Measurements from ENCODE around the gene KIF23. TPM values are rescaled to one million over a fixed set of nuclear protein-coding genes. Genes with fewer than 3 reads are reported as not detected.

The KIF23 gene
- total and polyA plus RNA-seq, 12 donors = 0.17 to 3.4 (median 0.57) TPM

- no peak overlapping the region for H3K27ac ChIP-seq
- no peaks in the 10 kb centered on the region for H3K9me3 ChIP-seq
- peaks cover 0 to 12% (median 11%) of the 10 kb centered on the region in 9 donors for H3K4me1 ChIP-seq
- H3K36me3 ChIP-seq = no peaks in the 10 kb centered on the region
- ATAC-seq = no peak
- no peak overlapping the region for H3K4me3 ChIP-seq
- intact Hi-C loops (cut with DNase I) = no loop called here
- no peaks in the 10 kb centered on the region for H3K27me3 ChIP-seq
- no peak for TF ChIP-seq CTCF (IDR thresholded peaks at IDR 0.05)
- DNase-seq = no peak
Measured at GRCh38 chr15:69412274-69412673, 1.9 kb upstream of the KIF23 start.

GRCh38 chr15:69412701-69413100 is 1.4 kb upstream of the KIF23 start:
- H3K4me1 ChIP-seq = peaks cover 0 to 12% (median 11%) of the 10 kb centered on the region in 9 donors
- no peak overlapping the region for H3K27ac ChIP-seq
- no peak for TF ChIP-seq CTCF (IDR thresholded peaks at IDR 0.05)
- WGBS, 2 donors = 83 to 91% methylated on average over 1 of the region's 1 CpG
- no peak for ATAC-seq
- no peaks in the 10 kb centered on the region for H3K9me3 ChIP-seq
- no peak overlapping the region for H3K4me3 ChIP-seq
- no peak for DNase-seq
- H3K36me3 ChIP-seq = no peaks in the 10 kb centered on the region
- intact Hi-C loops (cut with DNase I) = no loop called here
- no peaks in the 10 kb centered on the region for H3K27me3 ChIP-seq

- intact Hi-C loops (cut with DNase I) = no loop called here
- Histone ChIP-seq H3K27me3 (no peaks in the 10 kb centered on the region), H3K27ac (peak overlapping the region in 6 of 10 donors; percentile 24 to 68 (median 31)), H3K4me3 (peak overlapping the region; percentile 52 to 87 (median 72)), H3K36me3 (peaks cover 0 to 10% (median 0%) of the 10 kb centered on the region in 9 donors), H3K9me3 (no peaks in the 10 kb centered on the region), H3K4me1 (peaks cover 0 to 12% (median 11%) of the 10 kb centered on the region in 9 donors)
- ATAC-seq (peak; percentile 36 to 66 (median 46)), DNase-seq (peak in 1 of 2 donors; percentile 23)
- TF ChIP-seq CTCF (IDR thresholded peaks at IDR 0.05) = no peak
- WGBS, 2 donors = 0% methylated on average over 27 to 29 of the region's 29 CpGs
Measured at GRCh38 chr15:69414701-69415167, 585 bp downstream of the KIF23 start.

DNA sequence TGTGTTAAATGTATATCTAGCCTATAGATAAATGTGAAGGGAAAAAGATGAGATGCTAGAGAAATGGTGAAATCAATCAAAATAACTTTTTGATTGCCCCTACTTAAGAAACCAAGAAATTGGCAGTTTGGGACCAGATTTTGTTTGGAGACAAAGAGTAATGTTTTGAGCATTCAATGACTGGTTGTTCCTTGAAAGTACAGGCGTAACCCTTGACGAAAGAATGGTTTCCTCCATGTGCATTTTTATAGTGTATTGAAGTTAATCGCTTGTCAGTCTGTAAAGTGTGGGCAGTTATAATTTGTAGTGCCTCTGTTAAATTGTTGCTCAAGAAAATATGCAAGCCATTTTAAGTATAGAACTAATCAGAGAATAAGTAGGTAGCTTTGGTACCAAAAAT is 1.2 kb downstream of the KIF23 start:
- H3K4me3 ChIP-seq = peak overlapping the region in 3 of 10 donors; percentile 68 to 87 (median 82)
- H3K9me3 ChIP-seq = no peaks in the 10 kb centered on the region
- 68 to 74% methylated on average over 3 of the region's 3 CpGs for WGBS, 2 donors
- no peak for ATAC-seq
- intact Hi-C loops (cut with DNase I) = no loop called here
- no peak overlapping the region for H3K27ac ChIP-seq
- no peaks in the 10 kb centered on the region for H3K27me3 ChIP-seq
- no peak for DNase-seq
- peaks cover 0 to 16% (median 0%) of the 10 kb centered on the region in 9 donors for H3K36me3 ChIP-seq
- no peak for TF ChIP-seq CTCF (IDR thresholded peaks at IDR 0.05)
- peaks cover 0 to 12% (median 11%) of the 10 kb centered on the region in 9 donors for H3K4me1 ChIP-seq
